Stimulated activated CD4-positive, alpha-beta T cell treated with anti-CD3 and anti-CD28 coated beads, Interleukin-2, amount 100 ng/mL, for 48 hours (primary cell): ENCODE measurements around the gene NTN4.
"Not testable (repeated sequence)": the region's sequence is repeated elsewhere in the genome, so short reads cannot be mapped to it uniquely, and the experiment has no call there.

Experiments used
- DNase-seq, 2 donors: peaks; one replicate each; pipeline ENCODE4 v3.0.0-alpha.2; 2020

Gene NTN4

GRCh38 chr12:95705143-95705542 is 85.4 kb downstream of the NTN4 start:
- DNase-seq, result no peak

GRCh38 chr12:95703986-95704385 is 86.6 kb downstream of the NTN4 start:
- no peak for DNase-seq

- DNase-seq, result no peak
These were observed 88.7 kb downstream of the NTN4 start for GRCh38 chr12:95701722-95702418.

- DNase-seq, result no peak
These were observed 89.3 kb downstream of the NTN4 start for GRCh38 chr12:95701275-95701674.

- DNase-seq, result no peak
These were observed 90.2 kb downstream of the NTN4 start for GRCh38 chr12:95700316-95700785.

- DNase-seq, result no peak
These were observed 91.0 kb downstream of the NTN4 start for GRCh38 chr12:95699579-95699978.

- DNase-seq, result no peak
These were observed 96.4 kb downstream of the NTN4 start for GRCh38 chr12:95694136-95694535.

- no peak for DNase-seq
These were observed 96.9 kb downstream of the NTN4 start for GRCh38 chr12:95693689-95694088.

GRCh38 chr12:95690861-95691635 is 99.5 kb downstream of the NTN4 start:
- no peak for DNase-seq

- no peak for DNase-seq
These were observed 102.6 kb downstream of the NTN4 start for GRCh38 chr12:95687937-95688336.

GRCh38 chr12:95683418-95683817 is 107.1 kb downstream of the NTN4 start:
- DNase-seq, result no peak

- no peak for DNase-seq
These were observed 109.3 kb downstream of the NTN4 start for GRCh38 chr12:95681210-95681765.

GRCh38 chr12:95678684-95679083 is 111.9 kb downstream of the NTN4 start:
- DNase-seq, result no peak

GRCh38 chr12:95677782-95678181 is 112.8 kb downstream of the NTN4 start:
- not testable (repeated sequence) for DNase-seq

GRCh38 chr12:95674631-95675030 is 115.9 kb downstream of the NTN4 start:
- DNase-seq, result no peak

GRCh38 chr12:95674163-95674562 is 116.4 kb downstream of the NTN4 start:
- no peak for DNase-seq

- no peak for DNase-seq
These were observed 117.0 kb downstream of the NTN4 start for GRCh38 chr12:95673576-95673975.

- no peak for DNase-seq
These were observed 118.4 kb downstream of the NTN4 start for GRCh38 chr12:95672166-95672565.

- DNase-seq, result no peak
These were observed 119.3 kb downstream of the NTN4 start for GRCh38 chr12:95671265-95671664.

GRCh38 chr12:95663525-95663924 is 127.0 kb downstream of the NTN4 start:
- no peak for DNase-seq

GRCh38 chr12:95661360-95661759 is 129.2 kb downstream of the NTN4 start:
- DNase-seq, result no peak

GRCh38 chr12:95658386-95658785 is 132.2 kb downstream of the NTN4 start:
- no peak for DNase-seq

- DNase-seq, result not testable (repeated sequence)
These were observed 135.9 kb downstream of the NTN4 start for GRCh38 chr12:95654665-95655064.
